ENCODE measurements around the gene MAP3K12.
A peak's percentile ranks its signal among the peaks of the same experiment; 100 is the strongest.
"Not testable (repeated sequence)": the region's sequence is repeated elsewhere in the genome, so short reads cannot be mapped to it uniquely, and the experiment has no call there.

Gene MAP3K12

DNA sequence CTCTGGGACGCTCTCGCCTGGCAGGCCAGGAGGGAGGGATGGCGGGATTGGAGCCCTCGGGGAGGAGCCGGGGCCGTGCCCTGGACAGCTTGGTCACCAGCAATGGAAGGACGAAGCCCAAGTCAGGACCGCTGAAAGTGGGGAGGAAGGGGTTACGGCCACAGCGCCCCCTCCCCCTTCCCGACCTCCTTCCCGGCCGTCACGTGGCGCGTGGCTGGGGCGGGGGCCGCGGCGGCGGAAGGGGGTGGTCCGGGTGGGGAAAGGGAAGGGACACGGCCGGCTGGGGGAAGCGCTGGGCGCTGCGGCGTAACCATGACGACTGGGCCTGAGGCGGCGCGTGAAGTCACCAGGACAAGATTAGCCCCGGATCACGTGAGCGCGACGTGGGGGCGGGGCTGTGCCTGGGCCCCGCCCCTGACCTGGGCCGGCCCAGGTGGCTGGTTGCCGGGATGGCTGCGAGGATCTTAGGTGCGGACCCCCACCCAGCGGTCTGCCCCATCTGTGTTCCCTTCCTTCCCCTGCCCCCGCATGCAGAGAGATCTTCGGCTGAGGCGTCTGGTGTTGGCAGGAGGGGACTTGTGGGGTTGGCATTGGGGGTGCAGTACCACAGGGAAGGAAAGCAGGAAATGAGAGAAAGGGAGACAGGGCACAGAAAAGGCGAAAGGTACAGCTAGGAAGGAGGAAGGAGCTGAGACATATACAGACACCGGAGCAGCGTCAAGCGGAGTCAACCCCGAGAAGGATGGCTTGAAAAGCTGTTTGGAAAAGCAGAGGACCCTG is 6.2 kb downstream of the MAP3K12 start:
- DNase-seq (ENCODE audit: low spot score), result peak; percentile 86

- no peak for DNase-seq (ENCODE audit: low spot score)
These were observed 7.1 kb downstream of the MAP3K12 start for GRCh38 chr12:53492188-53492587.

GRCh38 chr12:53489242-53489864 is 9.9 kb downstream of the MAP3K12 start:
- DNase-seq (ENCODE audit: low spot score), result no peak

- DNase-seq (ENCODE audit: low spot score), result no peak
These were observed 12.3 kb downstream of the MAP3K12 start for GRCh38 chr12:53486736-53487487.

DNA sequence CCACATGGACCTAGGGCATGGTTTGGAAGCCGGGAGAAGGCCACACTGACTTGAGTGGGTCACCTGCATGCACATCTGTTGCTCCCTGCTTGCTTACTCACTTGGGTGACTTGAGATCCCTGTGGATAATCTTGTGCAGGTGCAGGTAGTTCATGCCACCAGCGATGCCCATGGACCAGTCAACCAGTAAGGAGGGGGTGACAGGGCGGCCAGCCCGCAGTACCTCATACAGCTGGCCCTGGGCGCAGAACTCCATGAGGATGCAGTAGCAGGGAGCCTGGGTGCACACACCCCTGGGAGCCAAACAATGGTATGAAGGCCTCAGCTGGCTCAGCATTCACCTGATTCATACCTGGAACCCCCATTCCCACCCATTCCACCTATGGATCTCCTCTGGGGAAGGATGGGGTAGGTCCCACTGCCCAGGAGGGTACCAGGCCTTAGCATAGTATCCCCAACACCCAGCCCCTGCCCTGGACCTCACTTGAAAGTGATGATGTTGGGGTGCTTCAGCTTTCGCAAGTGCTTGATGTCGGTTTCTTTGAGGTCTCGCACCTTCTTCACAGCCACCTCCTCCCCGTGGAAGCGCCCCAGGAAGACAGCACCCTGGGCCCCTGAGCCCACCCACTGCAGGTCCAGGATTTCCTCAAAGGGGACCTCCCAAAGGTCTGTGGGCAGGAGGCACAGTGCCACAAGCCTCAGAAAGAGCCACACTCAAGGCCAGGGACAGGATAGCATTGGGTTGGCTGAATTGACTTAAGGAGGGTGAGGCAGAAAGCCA is 13.1 kb downstream of the MAP3K12 start:
- DNase-seq (ENCODE audit: low spot score), result no peak

- DNase-seq (ENCODE audit: low spot score), result no peak
These were observed 14.3 kb downstream of the MAP3K12 start for GRCh38 chr12:53484686-53485575.

DNA sequence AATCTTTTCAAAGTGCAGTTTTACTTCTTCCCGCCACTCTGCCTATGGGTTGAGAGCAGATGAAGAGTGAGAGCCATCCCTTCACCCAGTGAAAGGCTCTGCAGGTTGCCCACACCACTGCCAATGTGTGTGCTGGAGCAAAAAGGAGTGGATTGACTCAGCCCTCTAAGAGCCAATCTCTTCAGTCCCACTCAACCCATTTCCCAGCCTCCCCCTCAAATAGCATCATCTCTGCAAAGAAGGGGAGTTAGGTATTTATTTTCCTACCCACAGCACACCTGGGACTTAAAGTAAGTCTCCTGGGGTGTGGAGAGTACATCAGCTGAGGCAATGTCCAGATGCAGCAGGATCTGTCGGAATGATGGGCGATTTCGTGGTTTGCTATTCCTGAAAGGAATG is 15.3 kb downstream of the MAP3K12 start:
- no peak for DNase-seq (ENCODE audit: low spot score)

- no peak for DNase-seq (ENCODE audit: low spot score)
These were observed 15.9 kb downstream of the MAP3K12 start for GRCh38 chr12:53483225-53483978.

- DNase-seq (ENCODE audit: low spot score), result no peak
These were observed 16.6 kb downstream of the MAP3K12 start for GRCh38 chr12:53482626-53483168.

GRCh38 chr12:53481939-53482586 is 17.2 kb downstream of the MAP3K12 start:
- no peak for DNase-seq (ENCODE audit: low spot score)

DNA sequence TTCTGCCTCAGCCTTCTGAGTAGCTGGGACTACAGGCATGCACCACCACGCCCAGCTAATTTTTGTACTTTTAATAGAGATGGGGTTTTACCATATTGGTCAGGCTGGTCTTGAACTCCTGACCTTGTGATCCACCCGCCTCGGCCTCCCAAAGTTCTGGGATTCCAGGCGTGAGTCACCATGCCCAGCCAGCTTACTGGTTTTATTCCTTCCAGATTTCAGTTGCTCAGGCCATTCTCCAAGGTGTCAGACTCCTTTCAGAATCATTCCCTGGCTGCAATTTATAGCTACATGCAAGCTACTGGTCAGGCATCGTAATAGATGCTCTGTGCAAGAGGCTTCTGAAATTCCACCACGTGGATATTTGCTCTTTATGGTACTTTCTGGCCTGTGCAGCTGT is 17.8 kb downstream of the MAP3K12 start:
- not testable (repeated sequence) for DNase-seq (ENCODE audit: low spot score)

DNA sequence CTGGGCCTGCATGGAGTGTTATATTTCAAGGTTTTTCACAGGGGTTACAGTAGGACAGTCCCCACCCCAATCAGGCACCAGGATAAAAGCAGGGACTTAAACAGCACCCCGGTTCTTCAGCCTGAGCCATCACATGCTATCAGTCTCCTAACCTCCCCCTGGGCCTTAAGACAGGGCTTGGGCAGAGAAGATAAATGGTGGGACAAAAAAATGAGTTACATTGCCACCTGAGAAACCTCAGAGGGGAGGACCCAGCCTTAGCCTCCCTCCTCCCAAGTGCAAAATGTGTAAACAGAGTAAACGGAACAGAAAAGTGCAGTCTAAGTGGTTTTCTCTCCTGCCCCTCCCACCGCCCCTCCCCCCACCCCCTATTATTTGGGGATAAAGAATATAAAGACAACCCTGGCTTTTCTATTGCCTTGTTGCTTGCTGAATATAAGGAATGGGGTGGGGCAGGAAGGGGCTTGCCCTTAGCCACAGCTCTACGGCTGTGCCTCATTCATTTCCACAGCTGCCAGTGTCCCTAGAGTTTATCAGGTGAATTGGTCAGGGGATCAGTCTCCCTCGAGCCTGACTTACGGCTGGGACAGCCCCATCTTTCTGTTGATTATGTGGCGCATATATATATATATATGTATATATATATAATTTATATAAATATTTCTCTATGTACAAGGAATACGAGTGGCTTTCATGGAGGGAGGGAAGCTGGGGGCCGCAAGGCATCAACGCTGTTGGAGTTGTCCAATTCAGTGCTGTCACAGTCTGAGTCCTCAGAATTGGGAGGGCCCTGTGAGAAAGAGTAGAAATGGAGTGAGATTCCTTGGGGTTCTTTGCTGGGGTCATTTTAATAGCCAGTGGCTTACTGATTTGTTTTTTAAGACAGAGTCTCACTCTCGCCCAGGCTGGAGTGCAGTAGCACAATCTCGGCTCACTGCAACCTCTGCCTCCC is 18.5 kb downstream of the MAP3K12 start:
- DNase-seq (ENCODE audit: low spot score), result no peak

DNA sequence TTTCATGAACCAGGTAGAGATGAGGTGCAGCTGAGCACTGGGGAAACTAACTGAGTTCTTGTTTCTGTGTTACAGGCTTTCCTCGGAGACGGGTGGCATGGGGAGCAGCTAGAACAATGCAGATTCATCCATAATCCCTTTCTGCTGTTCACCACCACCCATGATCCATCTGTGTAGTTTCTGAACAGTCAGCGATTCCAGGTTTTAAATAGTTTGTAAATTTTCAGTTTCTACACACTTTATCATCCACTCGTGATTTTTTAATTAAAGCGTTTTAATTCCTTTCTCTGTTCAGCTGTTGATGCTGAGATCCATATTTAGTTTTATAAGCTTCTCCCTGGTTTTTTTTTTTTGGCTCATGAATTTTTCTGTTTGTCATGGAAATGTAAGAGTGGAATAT is 19.9 kb downstream of the MAP3K12 start:
- DNase-seq (ENCODE audit: low spot score), result no peak

DNA sequence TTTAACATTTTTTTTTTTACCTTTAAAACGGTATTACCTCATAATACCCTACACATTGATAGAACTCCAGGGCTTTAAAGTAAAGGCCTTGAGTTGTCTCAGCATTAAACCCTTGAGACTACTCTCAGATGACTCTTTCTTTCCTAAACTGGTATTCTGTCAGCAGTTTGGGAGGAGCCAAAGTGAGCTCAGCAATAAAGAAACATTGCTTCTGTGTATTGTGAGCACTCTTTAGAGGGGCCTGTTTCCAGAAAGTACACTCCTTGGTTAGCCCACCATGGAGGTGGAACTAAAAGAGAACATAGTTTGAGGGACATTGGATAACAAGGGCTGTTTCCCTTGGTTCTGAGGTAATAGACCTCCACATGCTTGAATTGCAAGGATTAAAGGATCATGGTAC is 20.4 kb downstream of the MAP3K12 start:
- no peak for DNase-seq (ENCODE audit: low spot score)

- DNase-seq (ENCODE audit: low spot score), result no peak
These were observed 22.5 kb downstream of the MAP3K12 start for GRCh38 chr12:53476769-53477209.

DNA sequence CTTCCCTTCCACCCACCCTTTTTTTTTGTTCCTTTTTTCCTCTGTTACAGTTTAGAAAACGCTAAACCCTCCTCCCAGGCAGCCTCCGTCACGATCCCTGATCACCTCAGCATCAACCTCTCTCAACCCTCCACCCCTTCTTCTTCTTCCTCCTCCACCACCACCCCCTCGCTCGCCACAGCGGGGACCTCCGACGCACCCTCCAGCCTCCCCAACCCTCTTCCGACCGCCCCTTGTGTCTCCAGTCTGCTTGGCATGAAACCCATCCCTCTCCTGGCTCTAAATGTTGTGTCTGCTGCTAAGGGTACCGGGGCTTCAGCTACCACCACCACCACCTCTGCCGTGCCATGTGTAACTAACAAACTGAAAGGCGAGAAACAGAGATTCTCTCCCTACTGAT is 24.4 kb downstream of the MAP3K12 start:
- no peak for DNase-seq (ENCODE audit: low spot score)

DNA sequence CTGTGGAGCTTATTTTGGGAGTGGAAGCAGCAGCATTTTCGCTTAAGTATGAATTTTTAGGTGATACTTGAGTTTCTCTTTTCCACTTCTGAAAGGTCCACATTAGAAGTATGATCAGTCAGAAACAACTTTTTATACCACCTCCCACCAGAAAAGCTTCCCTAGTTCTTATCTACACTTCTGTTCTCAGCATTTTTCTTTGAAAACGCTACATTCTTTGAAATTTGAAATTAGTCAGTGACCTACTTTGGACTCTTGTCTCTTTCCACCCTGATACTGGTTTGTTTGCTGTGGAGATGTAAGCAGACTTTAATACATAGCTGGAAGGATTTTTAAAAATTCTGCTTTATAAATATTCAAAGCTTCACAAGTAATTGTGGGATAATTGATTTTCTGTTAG is 25.2 kb downstream of the MAP3K12 start:
- no peak for DNase-seq (ENCODE audit: low spot score)

DNA sequence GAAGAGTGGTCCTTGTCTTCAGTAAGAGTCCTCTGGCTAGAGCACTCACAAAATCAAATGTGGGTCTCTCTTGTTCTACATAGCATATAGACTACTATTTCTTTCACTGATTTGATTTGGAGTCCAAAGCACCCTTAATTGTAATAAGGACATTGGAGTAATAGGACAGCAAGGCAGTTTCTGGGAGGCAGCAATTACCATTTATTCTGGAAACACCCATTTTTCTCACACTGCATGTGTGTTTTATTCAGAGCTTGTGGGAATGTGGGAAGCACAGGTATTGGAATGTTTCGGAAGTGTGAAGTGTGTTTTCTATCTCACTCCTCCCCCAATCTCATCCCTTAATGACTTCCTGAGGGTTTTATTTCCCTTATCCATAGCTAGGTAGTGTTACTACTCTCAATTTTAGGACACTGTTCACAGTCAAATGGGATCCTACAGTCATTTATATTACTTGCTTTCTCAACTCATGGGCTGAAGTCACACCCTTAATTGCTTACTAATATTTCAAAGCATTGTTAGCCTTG is 27.1 kb downstream of the MAP3K12 start:
- no peak for DNase-seq (ENCODE audit: low spot score)

All from CD4-positive, alpha-beta T cell treated with Interleukin-6 at 100 ng/mL for 8 hours (primary cell).